Activated naive CD4-positive, alpha-beta T cell treated with anti-CD3 and anti-CD28 coated beads, Interleukin-2, amount 50 U/mL, for 24 hours (primary cell): ENCODE measurements around the gene MET.

Source experiments
- H3K27ac Mint-ChIP-seq: one replicate; pipeline ENCODE4 v1.8.0; 2021; ENCODE audit warnings: mild to moderate bottlenecking, mixed read lengths
- H3K27me3 Mint-ChIP-seq: one replicate; pipeline ENCODE4 v1.8.0; 2021; ENCODE audit warnings: mixed read lengths
- H3K36me3 Mint-ChIP-seq: one replicate; pipeline ENCODE4 v1.8.0; 2021; ENCODE audit warnings: mixed read lengths
- H3K4me1 Mint-ChIP-seq: one replicate; pipeline ENCODE4 v1.8.0; 2021; ENCODE audit warnings: mixed read lengths
- H3K4me3 Mint-ChIP-seq: one replicate; pipeline ENCODE4 v1.8.0; 2021; ENCODE audit warnings: mild to moderate bottlenecking, mixed read lengths
- H3K9me3 Mint-ChIP-seq: one replicate; pipeline ENCODE4 v1.8.0; 2021; ENCODE audit warnings: mixed read lengths

The MET gene

GRCh38 chr7:116678780-116679179, 6.8 kb downstream of the MET start:
- Mint-ChIP-seq H3K27ac (no peak overlapping the region), H3K27me3 (peaks cover 17% of the 10 kb centered on the region), H3K9me3 (peaks cover 6% of the 10 kb centered on the region), H3K4me3 (no peak overlapping the region), H3K36me3 (no peaks in the 10 kb centered on the region), H3K4me1 (no peaks in the 10 kb centered on the region)

GRCh38 chr7:116679500-116679899, 7.5 kb downstream of the MET start:
- Mint-ChIP-seq H3K27me3 (peaks cover 23% of the 10 kb centered on the region), H3K27ac (no peak overlapping the region), H3K9me3 (peaks cover 12% of the 10 kb centered on the region), H3K4me1 (no peaks in the 10 kb centered on the region), H3K4me3 (no peak overlapping the region), H3K36me3 (no peaks in the 10 kb centered on the region)

- Mint-ChIP-seq H3K27ac (no peak overlapping the region), H3K36me3 (no peaks in the 10 kb centered on the region), H3K27me3 (peaks cover 25% of the 10 kb centered on the region), H3K9me3 (peaks cover 12% of the 10 kb centered on the region), H3K4me3 (no peak overlapping the region), H3K4me1 (no peaks in the 10 kb centered on the region)
Measured at GRCh38 chr7:116683786-116684185, 11.8 kb downstream of the MET start.

GRCh38 chr7:116686033-116686432, 14.0 kb downstream of the MET start:
- Mint-ChIP-seq H3K4me3 (no peak overlapping the region), H3K9me3 (peaks cover 12% of the 10 kb centered on the region), H3K27ac (no peak overlapping the region), H3K27me3 (peaks cover 26% of the 10 kb centered on the region), H3K36me3 (no peaks in the 10 kb centered on the region), H3K4me1 (no peaks in the 10 kb centered on the region)

GRCh38 chr7:116686812-116687419, 14.9 kb downstream of the MET start:
- Mint-ChIP-seq H3K4me3 (no peak overlapping the region), H3K4me1 (no peaks in the 10 kb centered on the region), H3K27ac (no peak overlapping the region), H3K36me3 (no peaks in the 10 kb centered on the region), H3K27me3 (peaks cover 26% of the 10 kb centered on the region), H3K9me3 (peaks cover 12% of the 10 kb centered on the region)

GRCh38 chr7:116687801-116688201, 15.8 kb downstream of the MET start:
- Mint-ChIP-seq H3K27ac (no peak overlapping the region), H3K4me3 (no peak overlapping the region), H3K27me3 (peaks cover 26% of the 10 kb centered on the region), H3K9me3 (peaks cover 12% of the 10 kb centered on the region), H3K36me3 (no peaks in the 10 kb centered on the region), H3K4me1 (no peaks in the 10 kb centered on the region)

- H3K27me3 Mint-ChIP-seq: peaks cover 10% of the 10 kb centered on the region
- H3K4me1 Mint-ChIP-seq: no peaks in the 10 kb centered on the region
- H3K27ac Mint-ChIP-seq: no peak overlapping the region
- no peaks in the 10 kb centered on the region for H3K36me3 Mint-ChIP-seq
- no peaks in the 10 kb centered on the region for H3K9me3 Mint-ChIP-seq
- no peak overlapping the region for H3K4me3 Mint-ChIP-seq
Measured at GRCh38 chr7:116689790-116690259, 17.8 kb downstream of the MET start.

GRCh38 chr7:116691664-116692063, 19.7 kb downstream of the MET start:
- no peaks in the 10 kb centered on the region for H3K36me3 Mint-ChIP-seq
- no peaks in the 10 kb centered on the region for H3K4me1 Mint-ChIP-seq
- no peak overlapping the region for H3K27ac Mint-ChIP-seq
- H3K4me3 Mint-ChIP-seq: no peak overlapping the region
- no peaks in the 10 kb centered on the region for H3K9me3 Mint-ChIP-seq
- peaks cover 7% of the 10 kb centered on the region for H3K27me3 Mint-ChIP-seq

GRCh38 chr7:116692401-116693308, 20.7 kb downstream of the MET start:
- Mint-ChIP-seq H3K36me3 (no peaks in the 10 kb centered on the region), H3K27ac (no peak overlapping the region), H3K27me3 (peaks cover 7% of the 10 kb centered on the region), H3K4me3 (no peak overlapping the region), H3K4me1 (no peaks in the 10 kb centered on the region), H3K9me3 (no peaks in the 10 kb centered on the region)

GRCh38 chr7:116696707-116697106, 24.7 kb downstream of the MET start:
- no peaks in the 10 kb centered on the region for H3K36me3 Mint-ChIP-seq
- no peaks in the 10 kb centered on the region for H3K4me1 Mint-ChIP-seq
- no peak overlapping the region for H3K27ac Mint-ChIP-seq
- no peak overlapping the region for H3K4me3 Mint-ChIP-seq
- no peaks in the 10 kb centered on the region for H3K9me3 Mint-ChIP-seq
- peaks cover 8% of the 10 kb centered on the region for H3K27me3 Mint-ChIP-seq

GRCh38 chr7:116697152-116697551, 25.2 kb downstream of the MET start:
- peaks cover 9% of the 10 kb centered on the region for H3K27me3 Mint-ChIP-seq
- no peaks in the 10 kb centered on the region for H3K4me1 Mint-ChIP-seq
- no peaks in the 10 kb centered on the region for H3K9me3 Mint-ChIP-seq
- no peak overlapping the region for H3K4me3 Mint-ChIP-seq
- H3K27ac Mint-ChIP-seq: no peak overlapping the region
- H3K36me3 Mint-ChIP-seq: no peaks in the 10 kb centered on the region

GRCh38 chr7:116697761-116698160, 25.8 kb downstream of the MET start:
- Mint-ChIP-seq H3K27me3 (peaks cover 11% of the 10 kb centered on the region), H3K27ac (no peak overlapping the region), H3K9me3 (no peaks in the 10 kb centered on the region), H3K4me1 (no peaks in the 10 kb centered on the region), H3K36me3 (no peaks in the 10 kb centered on the region), H3K4me3 (no peak overlapping the region)

- H3K9me3 Mint-ChIP-seq: no peaks in the 10 kb centered on the region
- peaks cover 11% of the 10 kb centered on the region for H3K27me3 Mint-ChIP-seq
- no peaks in the 10 kb centered on the region for H3K4me1 Mint-ChIP-seq
- no peak overlapping the region for H3K27ac Mint-ChIP-seq
- no peaks in the 10 kb centered on the region for H3K36me3 Mint-ChIP-seq
- no peak overlapping the region for H3K4me3 Mint-ChIP-seq
Measured at GRCh38 chr7:116698396-116698795, 26.4 kb downstream of the MET start.

- Mint-ChIP-seq H3K27ac (no peak overlapping the region), H3K9me3 (no peaks in the 10 kb centered on the region), H3K27me3 (peaks cover 11% of the 10 kb centered on the region), H3K4me1 (no peaks in the 10 kb centered on the region), H3K36me3 (no peaks in the 10 kb centered on the region), H3K4me3 (no peak overlapping the region)
Measured at GRCh38 chr7:116698930-116699721, 27.1 kb downstream of the MET start.

- no peak overlapping the region for H3K27ac Mint-ChIP-seq
- no peaks in the 10 kb centered on the region for H3K36me3 Mint-ChIP-seq
- no peak overlapping the region for H3K4me3 Mint-ChIP-seq
- H3K4me1 Mint-ChIP-seq: no peaks in the 10 kb centered on the region
- H3K27me3 Mint-ChIP-seq: peaks cover 14% of the 10 kb centered on the region
- no peaks in the 10 kb centered on the region for H3K9me3 Mint-ChIP-seq
Measured at GRCh38 chr7:116699722-116700120, 27.7 kb downstream of the MET start.
